ENCODE results near the gene NTRK2.

The NTRK2 gene

DNA sequence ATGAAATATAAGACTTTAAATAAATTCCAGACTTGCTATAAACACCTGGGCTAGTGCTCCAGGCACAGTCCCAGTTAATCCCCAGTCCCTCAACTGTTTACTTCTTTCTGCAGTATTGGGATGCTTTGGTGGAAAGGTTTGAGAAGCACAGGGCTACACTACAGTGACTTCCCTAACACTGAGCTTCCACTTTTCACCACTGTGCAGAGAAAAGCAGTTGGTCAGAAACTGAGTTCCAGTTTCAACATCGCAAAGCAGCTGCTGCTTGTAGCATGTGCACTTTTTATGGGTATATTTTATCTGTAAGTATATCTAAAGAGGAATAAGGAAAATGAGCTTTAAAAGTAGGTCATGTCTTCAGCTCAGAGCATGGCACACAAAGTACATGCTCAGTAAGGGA is 339.7 kb downstream of the NTRK2 start:
- no peak for TF ChIP-seq TAF1 (IDR thresholded peaks at IDR 0.05; ENCODE audit: borderline replicate concordance, insufficient read depth, low read length)
- no peak for TF ChIP-seq POLR2AphosphoS5 (IDR thresholded peaks at IDR 0.05; ENCODE audit: low read depth, low read length)
- TF ChIP-seq, protein P1, sequence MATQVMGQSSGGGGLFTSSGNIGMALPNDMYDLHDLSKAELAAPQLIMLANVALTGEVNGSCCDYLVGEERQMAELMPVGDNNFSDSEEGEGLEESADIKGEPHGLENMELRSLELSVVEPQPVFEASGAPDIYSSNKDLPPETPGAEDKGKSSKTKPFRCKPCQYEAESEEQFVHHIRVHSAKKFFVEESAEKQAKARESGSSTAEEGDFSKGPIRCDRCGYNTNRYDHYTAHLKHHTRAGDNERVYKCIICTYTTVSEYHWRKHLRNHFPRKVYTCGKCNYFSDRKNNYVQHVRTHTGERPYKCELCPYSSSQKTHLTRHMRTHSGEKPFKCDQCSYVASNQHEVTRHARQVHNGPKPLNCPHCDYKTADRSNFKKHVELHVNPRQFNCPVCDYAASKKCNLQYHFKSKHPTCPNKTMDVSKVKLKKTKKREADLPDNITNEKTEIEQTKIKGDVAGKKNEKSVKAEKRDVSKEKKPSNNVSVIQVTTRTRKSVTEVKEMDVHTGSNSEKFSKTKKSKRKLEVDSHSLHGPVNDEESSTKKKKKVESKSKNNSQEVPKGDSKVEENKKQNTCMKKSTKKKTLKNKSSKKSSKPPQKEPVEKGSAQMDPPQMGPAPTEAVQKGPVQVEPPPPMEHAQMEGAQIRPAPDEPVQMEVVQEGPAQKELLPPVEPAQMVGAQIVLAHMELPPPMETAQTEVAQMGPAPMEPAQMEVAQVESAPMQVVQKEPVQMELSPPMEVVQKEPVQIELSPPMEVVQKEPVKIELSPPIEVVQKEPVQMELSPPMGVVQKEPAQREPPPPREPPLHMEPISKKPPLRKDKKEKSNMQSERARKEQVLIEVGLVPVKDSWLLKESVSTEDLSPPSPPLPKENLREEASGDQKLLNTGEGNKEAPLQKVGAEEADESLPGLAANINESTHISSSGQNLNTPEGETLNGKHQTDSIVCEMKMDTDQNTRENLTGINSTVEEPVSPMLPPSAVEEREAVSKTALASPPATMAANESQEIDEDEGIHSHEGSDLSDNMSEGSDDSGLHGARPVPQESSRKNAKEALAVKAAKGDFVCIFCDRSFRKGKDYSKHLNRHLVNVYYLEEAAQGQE (IDR thresholded peaks at IDR 0.05; ENCODE audit: insufficient read depth in 1 of 2, low read depth in 2 of 2, low read length in 2 of 2), result no peak
- no peak for TF ChIP-seq FOXP2 (optimal IDR thresholded peaks at IDR 0.05; ENCODE audit: borderline replicate concordance, extremely low read depth, extremely low read length, insufficient read depth)
- TF ChIP-seq SIN3A (IDR thresholded peaks at IDR 0.05; ENCODE audit: borderline replicate concordance, insufficient read depth, low read length), result no peak

DNA sequence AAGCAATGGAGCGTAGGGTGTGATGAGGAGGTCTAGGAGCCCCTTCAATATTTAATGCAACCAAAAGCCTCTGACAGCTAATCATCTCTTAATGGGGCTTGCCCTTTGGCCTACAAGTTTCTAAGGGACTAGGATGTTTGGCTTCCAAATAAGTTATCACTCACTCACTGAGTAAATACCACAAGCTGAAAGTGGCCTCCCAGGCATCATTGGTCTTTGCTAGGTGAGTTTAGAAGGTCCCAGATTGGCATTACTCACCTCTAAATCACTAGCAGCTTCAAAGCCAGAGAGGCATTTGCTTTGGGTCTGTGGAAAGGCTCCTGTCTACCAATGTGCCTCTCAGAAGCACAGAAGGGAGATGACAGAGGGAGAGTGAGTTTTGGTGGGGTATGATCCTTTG is 344.2 kb downstream of the NTRK2 start:
- no peak for TF ChIP-seq POLR2AphosphoS5 (IDR thresholded peaks at IDR 0.05; ENCODE audit: low read depth, low read length)
- no peak for TF ChIP-seq SIN3A (IDR thresholded peaks at IDR 0.05; ENCODE audit: borderline replicate concordance, insufficient read depth, low read length)
- TF ChIP-seq, protein P1 (IDR thresholded peaks at IDR 0.05; ENCODE audit: insufficient read depth in 1 of 2, low read depth in 2 of 2, low read length in 2 of 2), result no peak
- TF ChIP-seq TAF1 (IDR thresholded peaks at IDR 0.05; ENCODE audit: borderline replicate concordance, insufficient read depth, low read length), result no peak

DNA sequence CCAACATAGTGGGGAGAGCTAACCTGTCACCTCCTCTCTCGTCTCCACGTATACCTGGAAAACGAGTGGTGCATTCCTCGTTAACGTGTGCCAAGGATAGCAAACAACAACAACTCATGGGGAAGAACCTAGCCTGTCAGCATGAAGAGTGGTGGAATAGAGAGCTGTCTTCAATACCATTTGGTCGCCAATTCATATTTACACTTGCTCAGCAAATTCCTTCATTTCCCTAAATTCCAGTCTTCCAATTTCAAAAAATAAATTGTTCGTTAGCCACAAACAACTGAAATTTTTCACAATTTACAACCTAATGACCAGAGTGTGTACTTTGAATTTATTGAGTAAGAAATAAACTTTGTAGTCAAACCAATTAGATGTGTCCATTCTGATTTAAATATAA is 344.8 kb downstream of the NTRK2 start:
- TF ChIP-seq SIN3A (IDR thresholded peaks at IDR 0.05; ENCODE audit: borderline replicate concordance, insufficient read depth, low read length), result no peak
- TF ChIP-seq POLR2AphosphoS5 (IDR thresholded peaks at IDR 0.05; ENCODE audit: low read depth, low read length), result no peak
- TF ChIP-seq, protein P1 (IDR thresholded peaks at IDR 0.05; ENCODE audit: insufficient read depth in 1 of 2, low read depth in 2 of 2, low read length in 2 of 2), result no peak
- no peak for TF ChIP-seq TAF1 (IDR thresholded peaks at IDR 0.05; ENCODE audit: borderline replicate concordance, insufficient read depth, low read length)
- TF ChIP-seq FOXP2 (optimal IDR thresholded peaks at IDR 0.05; ENCODE audit: borderline replicate concordance, extremely low read depth, extremely low read length, insufficient read depth), result no peak

DNA sequence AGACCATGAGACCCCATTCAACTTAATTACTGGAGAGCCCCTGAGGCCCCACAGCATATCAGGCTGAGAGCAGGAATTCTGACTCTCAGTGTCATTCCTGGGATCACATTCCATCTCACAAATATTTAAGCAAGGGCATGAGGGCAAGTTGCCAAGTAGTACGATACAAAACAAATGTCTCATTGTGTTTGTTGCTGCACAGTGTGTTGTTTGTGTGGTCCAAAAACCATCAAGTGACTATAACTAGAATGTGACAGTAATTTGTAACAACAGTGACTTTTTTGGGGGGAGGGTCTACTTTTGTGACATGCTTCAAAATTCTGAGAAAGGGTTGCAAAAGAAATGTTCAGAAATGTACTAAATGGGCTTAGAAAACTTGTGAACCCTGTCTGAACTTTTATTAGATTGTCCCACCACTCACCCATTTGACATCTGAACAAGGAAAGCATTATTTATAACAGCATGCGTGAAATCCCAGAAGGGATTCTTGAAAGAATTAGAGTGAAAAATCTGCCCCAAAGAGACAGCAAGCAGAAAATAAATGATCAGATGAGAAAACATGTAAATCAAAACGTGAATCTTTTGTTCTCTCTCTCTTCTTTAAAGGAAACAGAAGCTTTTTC is 347.0 kb downstream of the NTRK2 start:
- no peak for TF ChIP-seq POLR2AphosphoS5 (IDR thresholded peaks at IDR 0.05; ENCODE audit: low read depth, low read length)
- TF ChIP-seq, protein P1 (IDR thresholded peaks at IDR 0.05; ENCODE audit: insufficient read depth in 1 of 2, low read depth in 2 of 2, low read length in 2 of 2), result no peak

DNA sequence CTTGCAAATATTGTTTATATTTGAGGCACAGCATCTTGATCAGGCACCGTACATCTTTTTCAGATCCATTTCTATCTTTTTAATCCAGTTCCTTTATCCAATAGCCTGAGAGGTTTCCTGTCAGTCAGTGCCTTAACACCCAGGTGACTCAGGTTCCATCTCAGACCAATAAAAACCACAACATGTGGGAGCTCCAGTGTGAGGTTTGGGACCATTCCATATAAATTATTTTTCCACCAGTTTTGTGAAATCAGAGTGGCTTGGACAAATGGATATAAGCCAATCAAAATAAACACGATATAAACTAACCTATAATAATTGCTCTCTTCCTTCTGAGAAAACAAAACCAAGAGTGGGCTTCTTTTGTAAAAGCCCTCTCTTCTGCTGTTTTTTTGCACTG is 351.3 kb downstream of the NTRK2 start:
- TF ChIP-seq TAF1 (IDR thresholded peaks at IDR 0.05; ENCODE audit: borderline replicate concordance, insufficient read depth, low read length) (no peak), POLR2AphosphoS5 (IDR thresholded peaks at IDR 0.05; ENCODE audit: low read depth, low read length) (no peak), FOXP2 (optimal IDR thresholded peaks at IDR 0.05; ENCODE audit: borderline replicate concordance, extremely low read depth, extremely low read length, insufficient read depth) (no peak), SIN3A (IDR thresholded peaks at IDR 0.05; ENCODE audit: borderline replicate concordance, insufficient read depth, low read length) (no peak)
- TF ChIP-seq, protein P1 (IDR thresholded peaks at IDR 0.05; ENCODE audit: insufficient read depth in 1 of 2, low read depth in 2 of 2, low read length in 2 of 2), result no peak

Measured in PFSK-1 (cell line).